Activated CD4-positive, alpha-beta T cell treated with anti-CD3 and anti-CD28 coated beads for 1 hour (primary cell): ENCODE results near the gene TPM1.

Experiments used
- DNase-seq: peaks from one replicate; pipeline ENCODE4 v3.0.0-alpha.2; 2020

TPM1 gene

GRCh38 chr15:63057468-63058345 is 15.2 kb downstream of the TPM1 start:
- DNase-seq: no peak

DNA sequence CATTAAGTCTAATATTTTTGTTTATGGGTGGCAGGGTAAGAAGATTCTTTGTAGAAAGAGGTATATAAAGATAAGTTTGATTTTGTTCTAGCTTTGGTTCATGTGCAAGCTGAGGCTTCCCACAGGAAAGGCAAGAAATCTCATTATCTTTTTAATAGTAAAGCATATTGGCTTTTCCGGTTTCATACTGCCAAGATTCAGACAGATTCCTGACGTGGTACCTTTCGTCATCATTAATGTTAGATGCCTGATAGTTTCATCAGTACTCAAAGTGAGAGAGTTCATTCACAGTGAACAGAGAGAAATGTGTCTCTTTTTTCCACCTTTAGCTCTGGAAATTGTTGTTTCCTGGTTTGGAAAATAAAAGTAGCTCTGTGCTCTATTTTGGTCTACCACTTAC is 16.5 kb downstream of the TPM1 start:
- no peak for DNase-seq

- DNase-seq: no peak
Measured at GRCh38 chr15:63059573-63060216, 17.1 kb downstream of the TPM1 start.

- no peak for DNase-seq
Measured at GRCh38 chr15:63060699-63061098, 18.2 kb downstream of the TPM1 start.

- no peak for DNase-seq
Measured at GRCh38 chr15:63061975-63062374, 19.4 kb downstream of the TPM1 start.

- DNase-seq: no peak
Measured at GRCh38 chr15:63063164-63063756, 20.7 kb downstream of the TPM1 start.

DNA sequence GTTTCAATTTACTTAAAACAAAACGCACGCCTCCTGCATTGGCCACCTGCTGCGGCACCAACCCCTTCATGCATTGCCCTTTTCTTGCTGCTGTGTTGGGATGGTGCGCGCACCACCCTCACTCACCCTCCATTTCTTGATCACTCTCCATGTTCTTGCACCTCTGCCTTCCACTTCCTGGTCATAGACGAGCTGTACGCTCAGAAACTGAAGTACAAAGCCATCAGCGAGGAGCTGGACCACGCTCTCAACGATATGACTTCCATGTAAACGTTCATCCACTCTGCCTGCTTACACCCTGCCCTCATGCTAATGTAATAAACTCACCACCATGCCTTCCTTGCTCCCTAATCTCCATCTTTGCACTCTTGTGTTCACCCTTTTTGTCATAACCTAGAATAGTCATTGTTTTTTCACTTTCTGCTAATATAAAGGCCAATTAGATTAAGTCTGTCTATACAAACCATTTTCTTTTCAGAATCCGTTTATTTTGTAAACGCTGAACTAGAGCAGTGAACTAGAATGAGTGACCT is 21.4 kb downstream of the TPM1 start:
- no peak for DNase-seq

GRCh38 chr15:63065262-63066221 is 23.0 kb downstream of the TPM1 start:
- no peak for DNase-seq

DNA sequence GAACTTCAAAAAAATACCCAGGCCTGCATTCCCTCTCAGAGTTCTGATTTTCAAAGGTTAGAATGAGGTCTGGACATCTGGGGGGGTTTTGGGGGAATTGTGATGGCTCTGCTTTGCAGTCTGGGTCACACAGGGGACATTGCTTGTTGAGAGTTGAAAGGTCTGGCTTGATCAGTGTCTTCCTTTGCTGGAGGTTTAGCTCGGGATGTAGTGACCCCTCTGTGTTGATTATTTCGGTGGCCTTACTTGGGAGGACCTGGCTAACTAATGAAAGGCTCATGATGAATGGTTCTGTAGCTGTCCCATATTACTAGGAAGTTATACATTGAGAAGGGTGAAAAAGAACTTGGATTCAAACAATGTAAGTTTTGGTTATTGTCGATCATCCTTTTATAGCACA is 23.7 kb downstream of the TPM1 start:
- DNase-seq: no peak

- DNase-seq: no peak
Measured at GRCh38 chr15:63067306-63067705, 24.8 kb downstream of the TPM1 start.

GRCh38 chr15:63067976-63068743 is 25.6 kb downstream of the TPM1 start:
- DNase-seq: no peak

DNA sequence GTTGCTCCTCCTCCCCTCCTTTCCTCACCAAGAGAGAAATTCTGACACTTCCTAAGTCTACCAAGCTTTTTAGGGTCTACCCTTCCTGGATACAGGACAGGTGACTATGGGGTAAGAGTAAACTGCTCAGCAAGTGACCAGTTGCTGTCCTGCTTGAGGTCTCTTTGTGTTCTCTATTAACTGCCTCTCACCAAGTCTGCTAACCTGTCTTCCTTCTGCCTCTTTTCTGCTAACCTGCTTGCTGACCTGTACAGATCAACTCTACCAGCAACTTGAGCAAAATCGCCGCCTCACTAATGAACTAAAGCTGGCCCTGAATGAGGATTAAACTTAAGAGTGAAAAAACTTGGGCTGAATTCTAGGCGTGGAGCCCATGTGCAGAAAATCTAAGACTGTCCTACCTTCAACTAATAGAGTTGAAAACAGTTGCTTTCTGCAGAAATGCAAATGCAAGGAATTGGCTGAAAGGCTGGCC is 27.1 kb downstream of the TPM1 start:
- no peak for DNase-seq

DNA sequence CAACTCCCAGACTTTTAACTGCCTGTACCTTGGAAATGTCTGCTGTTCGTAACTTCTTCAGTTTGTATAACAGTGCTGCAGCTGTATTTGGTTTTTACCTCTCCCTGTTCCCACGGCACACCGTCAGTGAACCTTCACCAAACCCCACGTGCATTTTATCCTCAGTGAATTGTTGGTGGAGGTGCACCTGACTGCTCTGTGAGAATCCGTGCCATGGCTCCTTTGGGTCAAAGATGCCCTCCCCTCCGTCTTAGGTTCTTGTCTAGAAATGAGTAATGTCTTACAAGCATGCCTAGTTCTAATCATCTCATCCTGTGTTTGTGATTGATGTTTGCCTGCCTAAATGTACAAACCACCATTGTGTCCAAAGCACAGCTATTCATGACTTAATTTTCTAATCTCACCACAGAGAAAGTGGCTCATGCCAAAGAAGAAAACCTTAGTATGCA is 28.2 kb downstream of the TPM1 start:
- no peak for DNase-seq

DNA sequence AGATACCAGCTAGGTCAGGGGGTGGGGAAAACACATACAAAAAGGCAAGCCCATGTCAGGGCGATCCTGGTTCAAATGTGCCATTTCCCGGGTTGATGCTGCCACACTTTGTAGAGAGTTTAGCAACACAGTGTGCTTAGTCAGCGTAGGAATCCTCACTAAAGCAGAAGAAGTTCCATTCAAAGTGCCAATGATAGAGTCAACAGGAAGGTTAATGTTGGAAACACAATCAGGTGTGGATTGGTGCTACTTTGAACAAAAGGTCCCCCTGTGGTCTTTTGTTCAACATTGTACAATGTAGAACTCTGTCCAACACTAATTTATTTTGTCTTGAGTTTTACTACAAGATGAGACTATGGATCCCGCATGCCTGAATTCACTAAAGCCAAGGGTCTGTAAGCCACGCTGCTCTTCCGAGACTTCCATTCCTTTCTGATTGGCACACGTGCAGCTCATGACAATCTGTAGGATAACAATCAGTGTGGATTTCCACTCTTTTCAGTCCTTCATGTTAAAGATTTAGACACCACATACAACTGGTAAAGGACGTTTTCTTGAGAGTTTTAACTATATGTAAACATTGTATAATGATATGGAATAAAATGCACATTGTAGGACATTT is 28.9 kb downstream of the TPM1 start:
- no peak for DNase-seq

DNA sequence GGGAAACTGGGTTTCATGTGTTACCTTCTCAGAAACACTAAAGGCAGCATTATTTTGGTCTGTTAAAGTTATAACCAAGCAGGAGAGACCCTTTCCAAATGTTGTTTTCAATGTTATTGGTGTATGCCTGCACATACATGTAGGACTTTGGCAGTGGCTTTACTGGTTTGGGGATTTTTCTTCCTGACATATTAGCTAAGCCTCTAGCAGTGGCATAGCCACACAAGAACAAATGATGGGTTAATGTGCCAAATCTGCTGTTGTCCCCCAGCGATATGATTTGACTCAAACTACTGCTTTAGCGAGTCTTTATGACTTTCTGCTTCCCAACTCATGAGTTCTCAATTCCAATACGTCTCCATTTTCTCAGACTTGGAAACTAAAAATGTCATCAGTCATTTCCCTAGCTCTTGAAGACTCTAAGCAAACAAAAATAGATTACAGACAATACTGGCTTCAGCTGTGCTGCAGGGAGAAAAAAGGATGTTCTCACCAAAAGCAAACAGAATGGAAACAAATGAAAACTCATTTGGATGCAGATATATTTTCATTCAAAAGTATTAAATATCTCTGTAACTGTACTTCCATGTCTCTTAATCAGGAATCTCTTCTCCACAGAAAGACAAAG is 29.6 kb downstream of the TPM1 start:
- no peak for DNase-seq

- DNase-seq: no peak
Measured at GRCh38 chr15:63072809-63073277, 30.3 kb downstream of the TPM1 start.

GRCh38 chr15:63073497-63074172 is 31.1 kb downstream of the TPM1 start:
- no peak for DNase-seq

DNA sequence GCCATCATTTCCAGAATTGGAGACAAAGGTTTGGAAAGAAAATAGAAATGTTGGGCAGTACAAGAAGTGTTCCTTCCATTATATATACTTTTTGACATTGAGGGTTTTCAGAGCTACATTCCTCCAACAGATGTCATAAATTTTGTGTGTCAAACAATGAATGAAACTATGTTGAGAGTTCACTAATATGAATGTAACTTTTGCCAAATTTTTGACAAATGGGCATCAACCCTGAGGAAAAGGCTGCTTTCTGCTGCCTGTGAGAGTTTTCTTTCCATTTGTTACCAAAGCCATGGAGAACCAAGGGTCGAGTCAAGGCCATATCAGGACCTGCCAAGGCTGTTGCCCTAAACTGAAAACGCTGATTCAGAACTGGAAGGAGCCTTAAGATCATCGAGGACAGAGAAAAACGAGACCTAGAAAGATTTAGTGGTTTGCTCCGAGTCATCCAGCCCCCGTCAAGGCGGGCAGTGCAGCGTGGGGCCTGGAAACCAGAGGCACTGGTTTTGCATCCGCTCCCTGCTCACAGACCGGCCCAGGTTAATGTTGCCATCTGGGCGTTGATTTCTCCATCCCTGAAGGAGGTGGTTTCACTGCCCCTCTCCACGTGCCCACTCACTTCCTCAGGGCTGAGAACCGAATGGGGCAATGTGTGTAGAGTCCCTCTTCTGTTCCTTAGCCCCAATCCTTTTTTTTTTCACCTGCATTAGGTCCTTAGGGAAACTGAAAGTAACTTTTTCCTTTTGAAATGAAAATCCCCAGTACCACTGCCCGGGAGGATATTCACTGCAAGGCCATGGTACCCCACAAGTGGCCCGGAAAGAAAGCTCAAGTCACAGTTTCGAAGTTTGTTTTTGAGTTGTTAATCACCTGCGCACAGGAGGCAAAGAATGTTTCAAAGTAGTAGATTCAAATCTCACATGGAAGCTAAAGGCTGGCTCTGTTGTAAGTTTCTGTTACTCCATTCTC is 32.8 kb downstream of the TPM1 start:
- no peak for DNase-seq
